ENCODE results near the gene IL9. TPM values are rescaled to one million over a fixed set of nuclear protein-coding genes. Genes with fewer than 3 reads are reported as not detected.

The IL9 gene
- total and polyA plus RNA-seq, 2 of the 13 experiments (the other 11 are each of a cell fraction or from before 2014, with no cell fraction given), result not detected

GRCh38 chr5:135905144-135905543 lies 9.5 kb upstream of the IL9 start (continued):
- no peak for TF ChIP-seq MTF2 (CRISPR knock-in tag; IDR thresholded peaks at IDR 0.05; ENCODE audit: borderline replicate concordance)

GRCh38 chr5:135901633-135902032 lies 6.0 kb upstream of the IL9 start:
- ATAC-seq (no peak), FAIRE-seq (no peak), DNase-seq (ENCODE audit: low spot score) (no peak)
- Histone ChIP-seq H4K20me1 (ENCODE audit: insufficient read depth, low read length) (no peaks in the 10 kb centered on the region), H3K9ac (ENCODE audit: insufficient read depth, low read depth, low read length) (no peak overlapping the region), H3K4me1 (ENCODE audit: insufficient read depth, low read length) (no peaks in the 10 kb centered on the region), H3K9me3 (ENCODE audit: low read length) (no peaks in the 10 kb centered on the region), H3K4me3 (replicated peaks in 1 of 3; ENCODE audit: insufficient read depth in 1 of 3, low read depth in 2 of 3, low read length in 3 of 3) (no peak overlapping the region), H2AFZ (ENCODE audit: low read length) (no peak overlapping the region), H3K79me2 (ENCODE audit: insufficient read depth, low read length) (no peaks in the 10 kb centered on the region), H3K27me3 (ENCODE audit: control insufficient read depth in 1 of 2, insufficient read depth in 2 of 2, low read length in 2 of 2) (peaks cover 0 to 19% of the 10 kb centered on the region in 2 experiments; a peak in 2 of 5 replicates), H3K27ac (ENCODE audit: extremely low read length, insufficient read depth, low read length) (no peak overlapping the region), H3K4me2 (ENCODE audit: low read depth, low read length) (no peak overlapping the region), H3K36me3 (replicated peaks in 1 of 2; ENCODE audit: control insufficient read depth in 1 of 2, insufficient read depth in 2 of 2, low read length in 2 of 2) (no peaks in the 10 kb centered on the region)
- CTCF ChIA-PET (ENCODE audit: low intra/inter-chr PET ratio, low total read pairs), result no interaction called here
- intact Hi-C loops (cut with micrococcal nuclease; ENCODE audit: unreplicated experiment), result no loop called here
- POLR2A ChIA-PET, result no interaction called here
- BruUV-seq (replicated peaks), result no TSS peak
- 19% methylated on average over 3 of the region's 3 CpGs for WGBS (ENCODE audit: low lambda C conversion rate)
- no peak for TF ChIP-seq ZNF276 (CRISPR knock-in tag; IDR thresholded peaks at IDR 0.05; ENCODE audit: low read depth)
- no peak for TF ChIP-seq EZH2 (conservative IDR thresholded peaks at IDR 0.05; ENCODE audit: low read depth, low read length)
- no peak for TF ChIP-seq NFE2 (CRISPR knock-in tag; IDR thresholded peaks at IDR 0.05)
- no peak for TF ChIP-seq POLR2A (IDR thresholded peaks at IDR 0.05; ENCODE audit: insufficient read depth in 1 of 2, low read depth in 2 of 2, low read length in 2 of 2)
- no peak for TF ChIP-seq MXI1 (IDR thresholded peaks at IDR 0.05; ENCODE audit: borderline replicate concordance, low read depth, low read length)
- no peak for TF ChIP-seq KLF16 (CRISPR knock-in tag; IDR thresholded peaks at IDR 0.05)
- TF ChIP-seq FOXK1 (CRISPR knock-in tag; IDR thresholded peaks at IDR 0.05; ENCODE audit: borderline replicate concordance, low read depth), result no peak
- no peak for TF ChIP-seq SRSF9 (IDR thresholded peaks at IDR 0.05; ENCODE audit: borderline replicate concordance, insufficient read depth, low read depth, low read length, poor library complexity, severe bottlenecking)
- in situ Hi-C loops (cut with HindIII; ENCODE audit: extremely low pct_ligation_motif_present, low pct_unique_long_range_greater_than_20kb), result no loop called here
